Caco-2 (cell line): ENCODE measurements around the gene COL5A2. TPM values are rescaled to one million over a fixed set of nuclear protein-coding genes. Genes with fewer than 3 reads are reported as not detected.

ENCODE experiments used
- BruUV-seq: library from RNA; stranded (reverse); fragments of 400-500 nt; replicated peaks from 2 replicates; lab custom pipeline; 2021; lab: Mats Ljungman, UMichigan
- CTCF ChIA-PET: fragments of 300-600 bp; sonication (Branson Sonifier 250); formaldehyde crosslinking; loops from one replicate; lab custom pipeline; 2022; ENCODE audit warnings: antibody characterized with exemption; lab: Charles Lee
- POLR2A ChIA-PET: fragments of 300-600 bp; sonication (Branson Sonifier 250); formaldehyde crosslinking; loops from one replicate; lab custom pipeline; 2022; ENCODE audit warnings: antibody characterized with exemption; lab: Charles Lee
- DNase-seq, 2 experiments: peaks; one replicate each; pipeline versions ENCODE4 v3.0.0 to v3.0.0-alpha.2; 2020 to 2022
- H3K27me3 ChIP-seq: replicated peaks from 2 replicates; pipeline ENCODE4 v1.6.0; 2011; ENCODE audit warnings: low read length; ENCODE audit not compliant: control insufficient read depth, insufficient read depth
- H3K36me3 ChIP-seq: 2 replicates; pipeline ENCODE4 v1.5.1; 2011; ENCODE audit warnings: low read length; ENCODE audit not compliant: control insufficient read depth, insufficient read depth
- H3K4me1 ChIP-seq: fragments of 250-450 bp; sonication (Bioruptor Pico); 2 replicates; pipeline ENCODE4 v1.5.1; 2020; ENCODE audit warnings: mild to moderate bottlenecking
- H3K4me3 ChIP-seq: 2 replicates; pipeline ENCODE4 v1.5.1; 2011; ENCODE audit warnings: low read depth, mild to moderate bottlenecking, control low read depth, low read length
- H3K9me3 ChIP-seq: fragments of 250-450 bp; sonication (Bioruptor Pico); 2 replicates; pipeline ENCODE4 v1.5.1; 2020; ENCODE audit warnings: mild to moderate bottlenecking, moderate library complexity
- H3K27ac Mint-ChIP-seq: one replicate; pipeline ENCODE4 v1.8.0; 2022; ENCODE audit warnings: mixed read lengths; ENCODE audit not compliant: unreplicated experiment
- H3K27me3 Mint-ChIP-seq: one replicate; pipeline ENCODE4 v1.8.0; 2022; ENCODE audit warnings: mixed read lengths; ENCODE audit not compliant: insufficient read depth, unreplicated experiment
- H3K36me3 Mint-ChIP-seq: one replicate; pipeline ENCODE4 v1.8.0; 2022; ENCODE audit warnings: mild to moderate bottlenecking, mixed read lengths; ENCODE audit not compliant: insufficient read depth, unreplicated experiment
- H3K4me1 Mint-ChIP-seq: one replicate; pipeline ENCODE4 v1.8.0; 2022; ENCODE audit warnings: low read depth, mixed read lengths; ENCODE audit not compliant: unreplicated experiment
- H3K4me3 Mint-ChIP-seq: one replicate; pipeline ENCODE4 v1.8.0; 2022; ENCODE audit warnings: mild to moderate bottlenecking, moderate library complexity, mixed read lengths; ENCODE audit not compliant: unreplicated experiment
- H3K9me3 Mint-ChIP-seq: one replicate; pipeline ENCODE4 v1.8.0; 2022; ENCODE audit warnings: mixed read lengths; ENCODE audit not compliant: unreplicated experiment
- intact Hi-C: fragments of 100-400 bp; cut with micrococcal nuclease; formaldehyde crosslinking; loops from one replicate; pipeline ENCODE4 v1.10.0; 2022; ENCODE audit not compliant: unreplicated experiment
- total RNA-seq: library from RNA; stranded (reverse); gene quantifications from 2 replicates; pipeline ENCODE4 v1.2.3, GENCODE V29; 2022
- TF ChIP-seq, protein P1 (sequence below), 2 experiments: fragments of 200-600 bp in 1 of 2; IDR thresholded peaks; 1 replicate in 1 of 2; 2 replicates in 1 of 2; pipeline versions ENCODE4 v1.5.1 to v1.8.0; 2011 to 2022; ENCODE audit warnings: antibody characterized with exemption in 1 of 2, control low read depth in 1 of 2, inconsistent platforms in 1 of 2, low read depth in 1 of 2, low read length in 1 of 2, mild to moderate bottlenecking in 1 of 2, moderate library complexity in 1 of 2; ENCODE audit not compliant: insufficient read depth in 1 of 2, severe bottlenecking in 1 of 2, unreplicated experiment in 1 of 2

The COL5A2 gene
- total RNA-seq, 1 experiment from 2014 or later, result 244 TPM

DNA sequence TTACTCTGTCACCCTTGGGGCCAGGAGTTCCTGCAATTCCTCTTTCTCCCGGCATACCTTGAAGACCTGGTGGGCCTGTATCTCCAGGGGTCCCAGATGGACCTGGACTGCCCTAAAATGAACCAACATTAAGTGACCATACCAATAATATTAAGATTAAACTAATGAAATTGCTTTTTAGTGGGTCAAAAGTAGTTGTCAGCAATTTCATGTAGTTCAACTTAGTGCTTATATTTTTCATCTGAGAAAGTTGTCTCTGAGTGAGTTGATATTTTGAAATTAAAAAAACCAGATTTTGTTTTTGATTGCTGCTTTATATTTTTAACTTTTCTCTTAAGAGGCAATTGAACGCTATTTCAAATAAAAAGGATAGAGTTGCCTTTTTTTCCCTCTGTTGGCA, 122.2 kb downstream of the COL5A2 start:
- Mint-ChIP-seq H3K27ac (no peak overlapping the region), H3K4me1 (peaks cover 7% of the 10 kb centered on the region), H3K36me3 (peaks cover 40% of the 10 kb centered on the region), H3K4me3 (no peak overlapping the region), H3K9me3 (no peaks in the 10 kb centered on the region), H3K27me3 (no peaks in the 10 kb centered on the region)
- Histone ChIP-seq H3K36me3 (no peaks in the 10 kb centered on the region), H3K27me3 (no peaks in the 10 kb centered on the region), H3K4me1 (no peaks in the 10 kb centered on the region), H3K4me3 (no peak overlapping the region), H3K9me3 (no peaks in the 10 kb centered on the region)
- CTCF ChIA-PET, result no interaction called here
- DNase-seq, result no peak
- POLR2A ChIA-PET, result no interaction called here
- BruUV-seq, result no TSS peak
- TF ChIP-seq, protein P1, sequence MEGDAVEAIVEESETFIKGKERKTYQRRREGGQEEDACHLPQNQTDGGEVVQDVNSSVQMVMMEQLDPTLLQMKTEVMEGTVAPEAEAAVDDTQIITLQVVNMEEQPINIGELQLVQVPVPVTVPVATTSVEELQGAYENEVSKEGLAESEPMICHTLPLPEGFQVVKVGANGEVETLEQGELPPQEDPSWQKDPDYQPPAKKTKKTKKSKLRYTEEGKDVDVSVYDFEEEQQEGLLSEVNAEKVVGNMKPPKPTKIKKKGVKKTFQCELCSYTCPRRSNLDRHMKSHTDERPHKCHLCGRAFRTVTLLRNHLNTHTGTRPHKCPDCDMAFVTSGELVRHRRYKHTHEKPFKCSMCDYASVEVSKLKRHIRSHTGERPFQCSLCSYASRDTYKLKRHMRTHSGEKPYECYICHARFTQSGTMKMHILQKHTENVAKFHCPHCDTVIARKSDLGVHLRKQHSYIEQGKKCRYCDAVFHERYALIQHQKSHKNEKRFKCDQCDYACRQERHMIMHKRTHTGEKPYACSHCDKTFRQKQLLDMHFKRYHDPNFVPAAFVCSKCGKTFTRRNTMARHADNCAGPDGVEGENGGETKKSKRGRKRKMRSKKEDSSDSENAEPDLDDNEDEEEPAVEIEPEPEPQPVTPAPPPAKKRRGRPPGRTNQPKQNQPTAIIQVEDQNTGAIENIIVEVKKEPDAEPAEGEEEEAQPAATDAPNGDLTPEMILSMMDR (IDR thresholded peaks at IDR 0.05; ENCODE audit: insufficient read depth in 1 of 2, low read depth in 1 of 2, low read length in 1 of 2, severe bottlenecking in 1 of 2, unreplicated experiment in 1 of 2), result no peak
- intact Hi-C loops, result no loop called here

DNA sequence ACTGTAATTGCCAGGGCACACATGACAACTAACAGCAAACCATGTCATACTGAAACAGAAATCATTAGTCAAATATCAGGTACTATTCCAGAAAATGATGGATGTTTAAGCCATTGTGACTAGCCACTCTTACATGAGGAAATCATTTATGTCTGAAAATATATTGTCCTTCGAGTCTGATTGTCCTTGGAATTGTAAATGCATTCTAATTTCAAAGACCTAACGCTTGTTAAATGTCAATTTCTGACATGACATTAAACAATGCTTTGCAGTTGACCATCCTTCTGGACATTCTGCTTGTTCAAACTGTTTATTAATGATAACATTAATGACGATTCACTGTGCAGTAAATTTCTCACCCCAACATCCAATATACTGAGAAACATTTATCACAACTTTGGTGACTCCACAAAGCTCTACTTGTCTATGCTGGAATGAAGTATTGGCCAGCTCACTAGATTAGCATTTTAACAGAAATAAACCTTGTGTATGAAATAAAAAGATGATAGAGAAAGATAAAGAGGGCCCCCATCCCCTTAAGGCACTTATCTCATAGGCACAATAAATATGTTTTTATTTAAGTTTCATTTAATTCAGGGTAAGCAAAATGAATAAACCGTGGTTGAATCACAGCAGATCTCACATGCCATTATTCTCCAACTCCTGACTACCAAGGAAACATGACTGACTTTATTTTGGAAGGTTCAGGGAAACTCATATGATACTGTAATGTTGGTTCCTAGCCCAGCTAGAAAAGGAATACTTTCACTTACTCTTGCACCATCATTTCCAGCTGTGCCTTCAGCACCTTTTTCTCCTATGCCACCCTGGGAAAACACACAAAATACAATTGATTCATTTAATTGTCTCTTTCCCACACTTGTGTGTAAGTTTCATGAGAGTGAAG, 123.1 kb downstream of the COL5A2 start:
- ChIA-PET CTCF (no interaction called here), POLR2A (no interaction called here)
- no peaks in the 10 kb centered on the region for H3K9me3 ChIP-seq
- no TSS peak for BruUV-seq
- Mint-ChIP-seq H3K9me3 (no peaks in the 10 kb centered on the region), H3K27me3 (no peaks in the 10 kb centered on the region), H3K4me3 (no peak overlapping the region), H3K27ac (no peak overlapping the region), H3K4me1 (peaks cover 7% of the 10 kb centered on the region), H3K36me3 (peaks cover 40% of the 10 kb centered on the region)
- no peak overlapping the region for H3K4me3 ChIP-seq
- no peaks in the 10 kb centered on the region for H3K27me3 ChIP-seq
- no peaks in the 10 kb centered on the region for H3K36me3 ChIP-seq
- intact Hi-C loops, result no loop called here
- DNase-seq, result no peak
- H3K4me1 ChIP-seq, result peaks cover 6% of the 10 kb centered on the region
- TF ChIP-seq, protein P1 (IDR thresholded peaks at IDR 0.05; ENCODE audit: insufficient read depth in 1 of 2, low read depth in 1 of 2, low read length in 1 of 2, severe bottlenecking in 1 of 2, unreplicated experiment in 1 of 2), result no peak

DNA sequence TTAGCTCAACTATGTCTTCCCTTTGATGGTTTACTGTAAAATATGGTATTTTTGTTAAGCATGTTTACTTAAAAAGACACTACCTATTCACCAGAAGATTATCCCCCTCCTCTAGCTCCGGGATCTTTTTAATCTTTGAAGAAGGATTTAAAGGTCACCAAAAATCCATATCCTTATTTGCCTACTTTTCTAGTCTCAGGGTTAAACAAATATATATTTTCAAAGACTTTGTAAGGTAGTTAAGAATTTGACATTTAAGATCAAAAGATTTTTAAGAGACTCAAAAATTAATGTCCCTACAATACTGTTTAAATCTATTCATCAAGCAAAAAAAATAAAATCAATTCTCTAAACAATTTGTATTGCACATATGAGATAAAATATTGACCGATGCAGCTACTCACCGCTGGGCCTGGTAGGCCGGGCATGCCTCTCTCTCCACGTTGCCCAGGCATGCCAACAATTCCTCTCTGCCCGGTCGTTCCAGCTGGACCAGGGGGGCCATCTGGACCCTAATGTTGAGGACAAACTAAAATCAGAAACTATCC, 129.3 kb downstream of the COL5A2 start:
- H3K4me3 ChIP-seq, result no peak overlapping the region
- TF ChIP-seq, protein P1 (IDR thresholded peaks at IDR 0.05; ENCODE audit: insufficient read depth in 1 of 2, low read depth in 1 of 2, low read length in 1 of 2, severe bottlenecking in 1 of 2, unreplicated experiment in 1 of 2), result no peak
- H3K4me3 Mint-ChIP-seq, result peak overlapping the region; percentile 48
- ChIA-PET POLR2A (no interaction called here), CTCF (no interaction called here)
- H3K4me1 Mint-ChIP-seq, result peaks cover 17% of the 10 kb centered on the region
- no peaks in the 10 kb centered on the region; the same call in none of the 2 replicates for H3K36me3 ChIP-seq
- H3K27me3 Mint-ChIP-seq, result no peaks in the 10 kb centered on the region
- no peaks in the 10 kb centered on the region for H3K27me3 ChIP-seq
- intact Hi-C loops, result loop anchor here (1.0 kb wide), 1 partner anchor 329 kb away; no protein-coding TSS in a partner anchor
- peaks cover 71% of the 10 kb centered on the region for H3K36me3 Mint-ChIP-seq
- H3K9me3 ChIP-seq, result no peaks in the 10 kb centered on the region
- no TSS peak for BruUV-seq
- H3K27ac Mint-ChIP-seq, result peak overlapping the region; percentile 76
- peaks cover 39% of the 10 kb centered on the region for H3K4me1 ChIP-seq
- DNase-seq, result peak; percentile 32 to 51
- peaks cover 10% of the 10 kb centered on the region for H3K9me3 Mint-ChIP-seq
